Keratinocyte (primary cell): Measurements from ENCODE around the gene SEC16A.

Source experiments
- EZH2 ChIP-seq: IDR thresholded peaks from one replicate; pipeline ENCODE4 v1.6.1; 2012; ENCODE audit warnings: inconsistent platforms, mild to moderate bottlenecking, low read length, moderate library complexity
- TF ChIP-seq, protein P1 (sequence below), 3 experiments: IDR thresholded peaks in 1 of 3; conservative IDR thresholded peaks in 1 of 3; optimal IDR thresholded peaks in 1 of 3; 2 replicates in 2 of 3; 3 replicates in 1 of 3; pipeline versions ENCODE3 to v1.5.1; 2011; ENCODE audit warnings: low read length in 3 of 3, mild to moderate bottlenecking in 3 of 3, moderate library complexity in 2 of 3, control low read depth in 1 of 3, inconsistent platforms in 1 of 3; ENCODE audit not compliant: insufficient read depth in 2 of 3; ENCODE audit errors: extremely low read depth in 1 of 3

DNA sequence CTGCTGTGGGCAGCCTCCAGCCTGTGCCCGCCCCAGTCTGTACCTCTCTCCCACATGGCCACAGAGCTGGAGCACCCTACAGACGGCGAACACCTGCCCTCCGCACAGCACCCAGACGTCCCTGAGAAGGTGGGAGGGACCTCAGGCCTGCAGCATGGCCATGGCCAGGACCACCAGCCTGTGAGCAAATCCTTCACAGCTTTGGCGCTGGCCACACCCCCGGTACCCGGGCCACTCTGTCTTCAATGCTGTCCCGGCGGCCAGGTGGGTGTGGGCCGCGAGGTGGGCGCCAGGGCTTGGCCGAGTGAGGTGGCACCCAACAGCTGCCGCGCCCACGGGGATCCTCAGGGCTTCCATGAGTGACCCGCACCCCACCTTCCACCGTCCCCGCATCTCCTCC is 44.3 kb upstream of the SEC16A start:
- TF ChIP-seq, protein P1, sequence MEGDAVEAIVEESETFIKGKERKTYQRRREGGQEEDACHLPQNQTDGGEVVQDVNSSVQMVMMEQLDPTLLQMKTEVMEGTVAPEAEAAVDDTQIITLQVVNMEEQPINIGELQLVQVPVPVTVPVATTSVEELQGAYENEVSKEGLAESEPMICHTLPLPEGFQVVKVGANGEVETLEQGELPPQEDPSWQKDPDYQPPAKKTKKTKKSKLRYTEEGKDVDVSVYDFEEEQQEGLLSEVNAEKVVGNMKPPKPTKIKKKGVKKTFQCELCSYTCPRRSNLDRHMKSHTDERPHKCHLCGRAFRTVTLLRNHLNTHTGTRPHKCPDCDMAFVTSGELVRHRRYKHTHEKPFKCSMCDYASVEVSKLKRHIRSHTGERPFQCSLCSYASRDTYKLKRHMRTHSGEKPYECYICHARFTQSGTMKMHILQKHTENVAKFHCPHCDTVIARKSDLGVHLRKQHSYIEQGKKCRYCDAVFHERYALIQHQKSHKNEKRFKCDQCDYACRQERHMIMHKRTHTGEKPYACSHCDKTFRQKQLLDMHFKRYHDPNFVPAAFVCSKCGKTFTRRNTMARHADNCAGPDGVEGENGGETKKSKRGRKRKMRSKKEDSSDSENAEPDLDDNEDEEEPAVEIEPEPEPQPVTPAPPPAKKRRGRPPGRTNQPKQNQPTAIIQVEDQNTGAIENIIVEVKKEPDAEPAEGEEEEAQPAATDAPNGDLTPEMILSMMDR (optimal IDR thresholded peaks at IDR 0.05 in 1 of 3, IDR thresholded peaks at IDR 0.05 in 1 of 3, conservative IDR thresholded peaks at IDR 0.05 in 1 of 3; ENCODE audit: extremely low read depth in 1 of 3, insufficient read depth in 2 of 3, low read length in 3 of 3) = no peak
- no peak for TF ChIP-seq EZH2
